GM10266 (cell line): ENCODE measurements around the gene SPG7.
A peak's percentile ranks its signal among the peaks of the same experiment; 100 is the strongest.

Experiments
- DNase-seq: peaks from one replicate; pipeline ENCODE4 v3.0.0; 2012; ENCODE audit errors: extremely low spot score
- TF ChIP-seq, protein P1 (sequence below): IDR thresholded peaks from 2 replicates; pipeline ENCODE4 v1.5.1; 2012; ENCODE audit warnings: mild to moderate bottlenecking, low read depth; ENCODE audit not compliant: control insufficient read depth, insufficient read depth; ENCODE audit errors: missing control alignments

Gene SPG7

DNA sequence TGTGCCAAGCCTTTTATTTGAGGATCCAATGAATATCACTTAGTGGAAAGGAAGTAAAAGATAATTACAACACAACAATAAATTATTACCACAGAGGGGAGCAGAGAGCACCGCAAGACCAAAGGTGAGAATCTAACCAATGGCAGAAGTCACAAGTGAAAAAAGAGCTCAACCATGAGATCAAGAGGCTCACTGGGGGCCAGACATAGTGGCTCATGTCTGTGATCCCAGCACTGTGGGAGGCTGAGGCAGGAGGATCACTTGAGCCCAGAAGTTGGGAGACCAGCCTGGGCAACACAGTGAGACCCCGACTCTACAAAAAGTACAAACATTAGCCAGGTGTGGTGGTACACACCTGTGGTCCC lies 35.5 kb upstream of the SPG7 start:
- DNase-seq: no peak
- TF ChIP-seq, protein P1, sequence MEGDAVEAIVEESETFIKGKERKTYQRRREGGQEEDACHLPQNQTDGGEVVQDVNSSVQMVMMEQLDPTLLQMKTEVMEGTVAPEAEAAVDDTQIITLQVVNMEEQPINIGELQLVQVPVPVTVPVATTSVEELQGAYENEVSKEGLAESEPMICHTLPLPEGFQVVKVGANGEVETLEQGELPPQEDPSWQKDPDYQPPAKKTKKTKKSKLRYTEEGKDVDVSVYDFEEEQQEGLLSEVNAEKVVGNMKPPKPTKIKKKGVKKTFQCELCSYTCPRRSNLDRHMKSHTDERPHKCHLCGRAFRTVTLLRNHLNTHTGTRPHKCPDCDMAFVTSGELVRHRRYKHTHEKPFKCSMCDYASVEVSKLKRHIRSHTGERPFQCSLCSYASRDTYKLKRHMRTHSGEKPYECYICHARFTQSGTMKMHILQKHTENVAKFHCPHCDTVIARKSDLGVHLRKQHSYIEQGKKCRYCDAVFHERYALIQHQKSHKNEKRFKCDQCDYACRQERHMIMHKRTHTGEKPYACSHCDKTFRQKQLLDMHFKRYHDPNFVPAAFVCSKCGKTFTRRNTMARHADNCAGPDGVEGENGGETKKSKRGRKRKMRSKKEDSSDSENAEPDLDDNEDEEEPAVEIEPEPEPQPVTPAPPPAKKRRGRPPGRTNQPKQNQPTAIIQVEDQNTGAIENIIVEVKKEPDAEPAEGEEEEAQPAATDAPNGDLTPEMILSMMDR: no peak

DNA sequence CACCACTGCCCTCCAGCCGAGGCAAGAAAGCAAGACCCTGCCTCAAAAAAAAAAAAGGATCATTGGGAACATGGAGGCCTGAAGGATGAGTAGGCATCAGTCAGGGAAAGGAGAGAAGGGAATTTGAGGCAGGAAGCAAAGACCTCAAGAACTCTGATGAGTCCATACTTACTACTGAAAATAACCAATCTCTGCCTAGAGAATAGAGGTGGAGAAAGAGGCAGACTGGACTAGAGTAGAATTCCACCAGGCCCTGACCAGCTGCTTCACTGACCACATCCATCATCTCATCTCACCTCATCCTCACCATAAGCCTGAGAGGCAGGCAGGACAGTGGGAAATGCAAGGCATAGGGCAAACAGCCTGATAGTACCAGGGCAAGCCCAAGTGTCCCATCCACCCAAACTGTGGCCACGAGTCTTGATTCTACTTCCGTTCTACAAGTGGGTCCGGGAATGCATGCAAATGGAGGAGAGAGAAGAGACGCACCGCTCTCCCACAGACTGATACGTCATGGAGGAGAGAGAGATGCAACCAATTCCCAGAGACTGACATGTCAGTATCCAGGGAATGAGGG lies 35.0 kb upstream of the SPG7 start:
- TF ChIP-seq, protein P1: no peak
- DNase-seq: no peak

DNA sequence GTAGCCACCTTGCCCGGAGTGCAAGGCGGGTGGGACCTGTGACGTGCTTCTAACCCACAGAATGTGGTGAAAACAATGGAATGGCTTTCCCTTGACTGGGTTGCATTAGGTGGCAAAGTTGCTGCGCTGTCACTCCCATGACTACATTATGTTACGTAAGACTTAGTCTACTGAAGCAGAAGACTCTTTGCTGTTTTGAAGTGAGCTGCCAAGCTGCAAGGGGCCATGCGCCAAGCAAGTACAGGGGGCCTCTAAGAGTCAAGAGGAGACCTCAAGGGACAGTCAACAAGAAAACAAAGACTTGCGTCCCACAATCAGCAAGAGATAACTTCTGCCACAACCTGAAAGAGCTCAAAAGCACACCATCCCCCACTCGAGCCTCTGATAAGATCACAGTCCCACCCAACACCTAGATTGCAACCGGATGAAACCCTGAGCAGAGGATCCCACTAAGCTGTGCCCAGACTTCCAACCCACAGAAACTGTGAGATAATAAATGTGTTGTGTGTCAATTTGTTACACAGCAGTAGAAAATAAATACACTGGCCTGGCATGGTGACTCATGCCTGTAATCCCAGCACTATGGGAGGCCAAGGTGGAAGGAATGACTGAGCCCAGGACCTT lies 34.3 kb upstream of the SPG7 start:
- TF ChIP-seq, protein P1: no peak
- no peak for DNase-seq

DNA sequence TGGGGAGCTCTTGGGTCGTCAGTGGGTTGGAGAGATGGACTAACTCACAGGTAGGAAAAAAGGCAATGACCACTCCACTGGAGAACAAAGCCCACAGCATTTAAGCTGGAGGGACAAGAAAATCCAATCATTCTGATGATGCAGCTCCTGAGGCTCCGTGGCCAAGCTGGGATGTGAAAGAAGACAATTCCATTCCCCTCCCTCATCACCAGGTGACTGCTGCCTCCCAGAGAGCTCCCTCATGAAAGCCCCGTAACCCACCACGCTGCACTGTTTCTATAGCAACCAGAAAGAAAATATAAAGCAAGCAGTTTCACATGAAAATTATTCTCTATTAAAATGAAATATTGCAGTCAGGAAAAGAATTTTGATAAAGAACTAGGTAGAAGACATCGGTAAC lies 33.1 kb upstream of the SPG7 start:
- no peak for DNase-seq
- TF ChIP-seq, protein P1: no peak

DNA sequence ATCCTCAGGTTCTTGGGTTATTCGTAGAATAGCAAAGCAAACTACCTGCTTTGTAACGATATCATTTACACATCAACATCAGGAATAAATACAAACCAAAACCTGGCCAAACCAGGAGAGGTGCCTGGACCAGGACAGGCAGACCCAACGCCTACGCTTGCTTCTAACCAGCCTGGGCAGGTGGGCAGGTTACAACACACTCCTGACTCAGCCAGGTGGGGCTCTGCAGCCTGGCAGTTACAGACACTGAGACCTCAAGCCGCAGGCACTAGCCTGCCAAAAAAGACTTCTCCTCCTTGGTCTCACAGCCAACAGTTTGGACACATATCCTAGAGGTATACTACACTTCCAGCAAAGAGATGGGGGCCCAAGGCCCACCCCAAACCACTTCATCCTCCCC lies 31.8 kb upstream of the SPG7 start:
- no peak for DNase-seq
- TF ChIP-seq, protein P1: no peak

DNA sequence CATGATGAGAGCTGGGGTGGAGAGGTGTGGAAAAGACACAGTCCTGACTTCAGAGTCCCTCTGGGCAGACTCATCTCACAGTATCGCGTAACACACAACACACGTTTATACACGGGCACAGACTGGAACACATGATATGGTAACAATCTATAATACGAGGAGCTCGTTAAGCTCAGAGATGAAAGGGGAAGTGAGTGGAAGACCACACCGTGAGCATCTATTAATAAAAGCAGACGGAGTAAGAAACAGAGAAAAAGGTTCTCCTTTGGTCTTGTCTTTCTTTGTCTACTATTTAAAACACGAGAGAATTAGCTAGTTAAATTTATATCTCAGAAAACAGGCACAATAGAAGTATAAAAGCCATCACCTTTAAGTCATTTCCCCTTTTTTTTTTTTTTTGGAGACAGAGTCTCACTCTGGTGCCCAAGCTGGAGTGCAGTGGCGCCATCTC lies 31.4 kb upstream of the SPG7 start:
- TF ChIP-seq, protein P1: no peak
- DNase-seq: peak; percentile 56

DNA sequence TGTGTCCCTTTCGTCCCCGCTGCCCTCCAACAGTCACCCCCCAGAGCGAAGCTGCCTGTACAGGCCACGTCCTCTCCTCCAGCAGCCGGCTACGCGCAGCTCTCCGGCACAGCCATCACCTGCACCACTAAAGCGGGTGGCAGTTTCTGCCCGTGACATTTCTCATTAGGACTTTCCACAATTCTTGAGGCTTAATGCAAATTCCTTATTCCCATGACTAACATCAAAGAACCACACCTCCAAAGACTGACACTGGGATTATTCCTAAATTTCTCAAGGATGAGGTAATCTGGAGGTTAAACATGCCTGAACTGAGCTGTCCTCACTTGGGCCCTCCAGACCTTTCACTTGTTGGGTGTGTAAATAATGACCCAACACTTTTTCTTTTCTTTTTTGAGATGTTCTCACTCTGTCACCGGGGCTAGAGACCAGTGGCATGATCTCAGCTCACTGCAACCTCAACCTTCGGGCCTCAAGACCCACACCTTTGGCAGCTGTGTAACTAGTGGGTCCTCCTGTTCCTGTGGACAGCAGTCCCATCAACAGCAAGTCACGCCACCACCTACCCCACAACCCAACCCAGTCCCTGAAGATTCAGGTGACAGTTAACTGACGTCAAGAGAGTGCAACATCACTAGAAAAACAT lies 29.5 kb upstream of the SPG7 start:
- TF ChIP-seq, protein P1: no peak
- DNase-seq: no peak
